PC-9 (cell line): ENCODE results near the gene ZNF629.

Experiments used
- CTCF ChIP-seq: fragments of 200-600 bp; sonication (generic); conservative IDR thresholded peaks from 2 replicates; pipeline ENCODE4 v1.6.1; 2017; ENCODE audit warnings: mixed run types, antibody characterized with exemption, mild to moderate bottlenecking, moderate library complexity
- EZH2 ChIP-seq: fragments of 200-600 bp; sonication (generic); IDR thresholded peaks from 2 replicates; pipeline ENCODE4 v1.8.0; 2017; ENCODE audit warnings: antibody characterized with exemption, low read depth

- TF ChIP-seq CTCF (no peak), EZH2 (no peak)
Observed at GRCh38 chr16:30779596-30779995, 7.4 kb downstream of the ZNF629 start.
